DMS79 treated with DMSO at 0.1 percent for 48 hours (cell line): ENCODE data around the gene LAMC3.
A peak's percentile ranks its signal among the peaks of the same experiment; 100 is the strongest.

ENCODE experiments used
- DNase-seq: peaks from one replicate; lab custom pipeline; 2025; lab: John Stamatoyannopoulos, UW

The LAMC3 gene

GRCh38 chr9:131046581-131047202, 37.7 kb downstream of the LAMC3 start:
- peak; percentile 60 for DNase-seq

GRCh38 chr9:131048332-131048731, 39.4 kb downstream of the LAMC3 start:
- DNase-seq: no peak

GRCh38 chr9:131048820-131049219, 39.8 kb downstream of the LAMC3 start:
- DNase-seq: no peak

GRCh38 chr9:131049829-131050715, 41.1 kb downstream of the LAMC3 start:
- no peak for DNase-seq

- DNase-seq: no peak
These were observed 41.9 kb downstream of the LAMC3 start for GRCh38 chr9:131050831-131051230.

- no peak for DNase-seq
These were observed 42.9 kb downstream of the LAMC3 start for GRCh38 chr9:131051592-131052517.

- DNase-seq: no peak
These were observed 44.9 kb downstream of the LAMC3 start for GRCh38 chr9:131053896-131054295.

- no peak for DNase-seq
These were observed 48.0 kb downstream of the LAMC3 start for GRCh38 chr9:131056781-131057506.

GRCh38 chr9:131060900-131061630, 52.1 kb downstream of the LAMC3 start:
- no peak for DNase-seq

- no peak for DNase-seq
These were observed 54.0 kb downstream of the LAMC3 start for GRCh38 chr9:131062969-131063368.

- DNase-seq: no peak
These were observed 56.6 kb downstream of the LAMC3 start for GRCh38 chr9:131065599-131065998.

GRCh38 chr9:131067625-131068024, 58.7 kb downstream of the LAMC3 start:
- no peak for DNase-seq

- no peak for DNase-seq
These were observed 59.3 kb downstream of the LAMC3 start for GRCh38 chr9:131068076-131068816.

- DNase-seq: no peak
These were observed 60.7 kb downstream of the LAMC3 start for GRCh38 chr9:131069699-131070098.

- no peak for DNase-seq
These were observed 63.3 kb downstream of the LAMC3 start for GRCh38 chr9:131072107-131072870.

- DNase-seq: no peak
These were observed 63.9 kb downstream of the LAMC3 start for GRCh38 chr9:131072871-131073237.

GRCh38 chr9:131076347-131077195, 67.6 kb downstream of the LAMC3 start:
- no peak for DNase-seq
